HCT116 (cell line): ENCODE measurements around the gene PER2. TPM values are rescaled to one million over a fixed set of nuclear protein-coding genes. Genes with fewer than 3 reads are reported as not detected.
A peak's percentile ranks its signal among the peaks of the same experiment; 100 is the strongest.

Experiments used
- ATAC-seq: fragments of 200-7000 bp; cut with Tn5 transposase; 2 replicates; pipeline ENCODE4 v1.9.1; 2020; ENCODE audit warnings: mild to moderate bottlenecking, moderate library complexity
- BruUV-seq: library from RNA; stranded (reverse); fragments of 400-500 nt; replicated peaks from 2 replicates; lab custom pipeline; 2021; lab: Mats Ljungman, UMichigan
- CTCF ChIA-PET: fragments of 300-600 bp; sonication (Branson Sonifier 250); formaldehyde crosslinking; loops from one replicate; lab custom pipeline; 2021; ENCODE audit warnings: antibody characterized with exemption; lab: Charles Lee
- POLR2A ChIA-PET: fragments of 300-600, 350-600 bp; sonication (Branson Sonifier 250); formaldehyde crosslinking; loops from one replicate; lab custom pipeline; 2021; ENCODE audit warnings: antibody characterized with exemption; lab: Charles Lee
- RAD21 ChIA-PET, 2 experiments: fragments of 300-600 bp; sonication (Branson Sonifier 250); formaldehyde crosslinking; loops; one replicate each; lab custom pipeline; 2023; ENCODE audit warnings: low total read pairs in 2 of 2; ENCODE audit not compliant: uncharacterized antibody in 2 of 2, unreplicated experiment in 2 of 2, low non-redundant PET in 1 of 2; lab: Charles Lee
- DNase-seq: peaks from one replicate; pipeline ENCODE4 v3.0.0-alpha.2; 2010; ENCODE audit warnings: low read depth, low spot score
- H2AFZ ChIP-seq: fragments of 200-600 bp; shearing (Covaris generic), sonication (generic); 2 replicates; pipeline ENCODE4 v1.6.1; 2017; ENCODE audit warnings: low read depth, mixed run types, mixed read lengths, antibody characterized with exemption, low read length; ENCODE audit not compliant: poor library complexity, severe bottlenecking
- H3K27ac ChIP-seq: 2 replicates; pipeline ENCODE4 v1.5.1; 2012; ENCODE audit warnings: low read depth, low read length
- H3K27me3 ChIP-seq: fragments of 200-600 bp; sonication (generic); 2 replicates; pipeline ENCODE4 v1.6.1; 2016; ENCODE audit warnings: mixed run types, low read length, mixed read lengths; ENCODE audit not compliant: insufficient read depth
- H3K36me3 ChIP-seq, 2 experiments: fragments of 200-500 bp in 1 of 2; fragments of 200-600 bp in 1 of 2; sonication (Bioruptor generic) in 1 of 2; sonication (generic) in 1 of 2; 2 replicates each; pipeline versions ENCODE4 v1.5.1 to v1.6.1; 2014 to 2016; ENCODE audit warnings: low read length in 2 of 2, inconsistent platforms in 1 of 2, mixed read lengths in 1 of 2, mixed run types in 1 of 2; ENCODE audit not compliant: insufficient read depth in 2 of 2, control insufficient read depth in 1 of 2
- H3K4me1 ChIP-seq, 2 experiments: fragments of 200-600 bp in 1 of 2; sonication (generic) in 1 of 2; 2 replicates each; pipeline versions ENCODE4 v1.5.1 to v1.6.1; 2012 to 2017; ENCODE audit warnings: low read length in 2 of 2, inconsistent platforms in 1 of 2, mild to moderate bottlenecking in 1 of 2, mixed read lengths in 1 of 2, mixed run types in 1 of 2, moderate library complexity in 1 of 2; ENCODE audit not compliant: insufficient read depth in 2 of 2, control insufficient read depth in 1 of 2
- H3K4me2 ChIP-seq: fragments of 200-600 bp; sonication (generic); 2 replicates; pipeline ENCODE4 v1.6.1; 2017; ENCODE audit warnings: mixed run types, low read length, mixed read lengths
- H3K4me3 ChIP-seq, 2 experiments: fragments of 200-600 bp in 1 of 2; sonication (generic) in 1 of 2; replicated peaks in 1 of 2; 2 replicates each; pipeline ENCODE4 v1.5.1; 2011 to 2016; ENCODE audit warnings: low read length in 2 of 2, control low read depth in 1 of 2, low read depth in 1 of 2, mild to moderate bottlenecking in 1 of 2, mixed read lengths in 1 of 2, mixed run types in 1 of 2
- H3K79me2 ChIP-seq: fragments of 200-600 bp; sonication (generic); 2 replicates; pipeline ENCODE4 v1.6.1; 2017; ENCODE audit warnings: mild to moderate bottlenecking, mixed run types, low read length, moderate library complexity, mixed read lengths; ENCODE audit not compliant: insufficient read depth
- H3K9ac ChIP-seq: fragments of 200-600 bp; sonication (generic); 2 replicates; pipeline ENCODE4 v1.6.1; 2016; ENCODE audit warnings: low read length, mixed read lengths
- H3K9me2 ChIP-seq: fragments of 200-600 bp; sonication (generic), shearing (Covaris generic); 2 replicates; pipeline ENCODE4 v1.6.1; 2017; ENCODE audit warnings: mixed run types, mild to moderate bottlenecking, moderate library complexity; ENCODE audit not compliant: insufficient read depth
- H3K9me3 ChIP-seq, 2 experiments: fragments of 200-500 bp in 1 of 2; fragments of 200-600 bp in 1 of 2; sonication (Bioruptor generic) in 1 of 2; sonication (generic) in 1 of 2; 2 replicates each; pipeline ENCODE4 v1.6.1; 2014 to 2017; ENCODE audit warnings: low read length in 2 of 2, mixed read lengths in 2 of 2, inconsistent platforms in 1 of 2, low read depth in 1 of 2, mild to moderate bottlenecking in 1 of 2, mixed run types in 1 of 2, moderate library complexity in 1 of 2; ENCODE audit not compliant: control insufficient read depth in 1 of 2, insufficient read depth in 1 of 2
- H4K20me1 ChIP-seq: fragments of 200-600 bp; sonication (generic), shearing (Covaris generic); 2 replicates; pipeline ENCODE4 v1.6.1; 2017; ENCODE audit warnings: mixed run types, mild to moderate bottlenecking, moderate library complexity; ENCODE audit not compliant: insufficient read depth
- ATF3 ChIP-seq: IDR thresholded peaks from 2 replicates; pipeline ENCODE4 v1.6.1; 2012
- CBX3 ChIP-seq: IDR thresholded peaks from 2 replicates; pipeline ENCODE4 v1.6.1; 2012; ENCODE audit warnings: low read depth
- CEBPB ChIP-seq: IDR thresholded peaks from 2 replicates; pipeline ENCODE4 v1.6.1; 2012; ENCODE audit warnings: low read depth
- CTCF ChIP-seq, 3 experiments: fragments of 200-600 bp in 1 of 3; sonication (generic) in 1 of 3; IDR thresholded peaks in 2 of 3; conservative IDR thresholded peaks in 1 of 3; 2 replicates each; pipeline ENCODE4 v1.5.1; 2012 to 2017; ENCODE audit warnings: low read depth in 2 of 3, low read length in 2 of 3, antibody characterized with exemption in 1 of 3, borderline replicate concordance in 1 of 3, control low read depth in 1 of 3, mild to moderate bottlenecking in 1 of 3, mixed read lengths in 1 of 3, mixed run types in 1 of 3, moderate library complexity in 1 of 3; ENCODE audit not compliant: insufficient read depth in 1 of 3
- EZH2 ChIP-seq: fragments of 200-600 bp; sonication (generic); IDR thresholded peaks from 2 replicates; pipeline ENCODE4 v1.6.1; 2017; ENCODE audit warnings: antibody characterized with exemption, mixed run types
- EZH2phosphoT487 ChIP-seq: fragments of 200-600 bp; IDR thresholded peaks from 2 replicates; pipeline ENCODE4 v1.6.1; 2018; ENCODE audit warnings: antibody characterized with exemption, borderline replicate concordance
- JUND ChIP-seq: IDR thresholded peaks from 2 replicates; pipeline ENCODE4 v1.6.1; 2012
- MAX ChIP-seq: IDR thresholded peaks from 2 replicates; pipeline ENCODE4 v1.6.1; 2012
- POLR2A ChIP-seq: IDR thresholded peaks from 2 replicates; pipeline ENCODE4 v1.7.0; 2011; ENCODE audit warnings: borderline replicate concordance; ENCODE audit not compliant: insufficient read depth, insufficient read length; ENCODE audit errors: extremely low read depth
- POLR2AphosphoS5 ChIP-seq: IDR thresholded peaks from 2 replicates; pipeline ENCODE4 v1.6.1; 2011; ENCODE audit warnings: mild to moderate bottlenecking, low read depth, low read length, moderate library complexity
- RAD21 ChIP-seq: IDR thresholded peaks from 2 replicates; pipeline ENCODE4 v1.6.1; 2012; ENCODE audit warnings: low read depth, mild to moderate bottlenecking
- SP1 ChIP-seq: IDR thresholded peaks from 2 replicates; pipeline ENCODE4 v1.6.1; 2012; ENCODE audit warnings: low read depth
- TCF7L2 ChIP-seq: IDR thresholded peaks from 2 replicates; pipeline ENCODE4 v1.7.0; 2011; ENCODE audit warnings: borderline replicate concordance, inconsistent platforms; ENCODE audit not compliant: insufficient read depth, insufficient read length; ENCODE audit errors: extremely low read depth
- ZBTB33 ChIP-seq: IDR thresholded peaks from 2 replicates; pipeline ENCODE4 v1.6.1; 2011; ENCODE audit warnings: mild to moderate bottlenecking, low read length, moderate library complexity; ENCODE audit not compliant: insufficient replicate concordance; ENCODE audit errors: extremely low read depth
- ZFX ChIP-seq: fragments of 450-650 bp; IDR thresholded peaks from 2 replicates; pipeline ENCODE4 v1.6.1; 2017
- intact Hi-C: fragments of 100-400 bp; cut with micrococcal nuclease; formaldehyde crosslinking; loops from 2 replicates; pipeline ENCODE4 v1.10.0; 2022
- total RNA-seq: library from RNA; stranded (reverse); gene quantifications from one replicate; pipeline ENCODE4 v1.2.1, GENCODE V29; 2021; ENCODE audit not compliant: unreplicated experiment

PER2 gene
- total RNA-seq, 1 experiment from 2014 or later: 18.7 TPM

GRCh38 chr2:238322001-238322411, 33.6 kb upstream of the PER2 start:
- H3K4me3 ChIP-seq: peak overlapping the region; percentile 5 to 77; a peak in 2 of 4 replicates
- no peak overlapping the region for H2AFZ ChIP-seq
- DNase-seq: no peak
- H3K27me3 ChIP-seq: no peaks in the 10 kb centered on the region
- H3K36me3 ChIP-seq: no peaks in the 10 kb centered on the region
- no peak for ATAC-seq
- RAD21 ChIA-PET: no interaction called here
- TSS peak; percentile 32 for BruUV-seq
- CTCF ChIA-PET: no interaction called here
- no peak for TF ChIP-seq EZH2
- no peak for TF ChIP-seq CTCF (IDR thresholded peaks at IDR 0.05 in 2 of 3, conservative IDR thresholded peaks at IDR 0.05 in 1 of 3; ENCODE audit: borderline replicate concordance in 1 of 3, insufficient read depth in 1 of 3, low read depth in 2 of 3, low read length in 2 of 3)
- TF ChIP-seq CBX3: no peak
- TF ChIP-seq POLR2A: no peak
- no peak for TF ChIP-seq CEBPB
- TF ChIP-seq MAX: no peak
- no peak for TF ChIP-seq SP1
- TF ChIP-seq TCF7L2: no peak
- TF ChIP-seq POLR2AphosphoS5: no peak
- no peak for TF ChIP-seq ATF3
- no peak for TF ChIP-seq RAD21
- TF ChIP-seq EZH2phosphoT487: no peak
- TF ChIP-seq JUND: no peak
- TF ChIP-seq ZFX: no peak
- TF ChIP-seq ZBTB33: no peak
- no peak overlapping the region for H3K27ac ChIP-seq
- peak overlapping the region; percentile 92 for H3K4me2 ChIP-seq
- POLR2A ChIA-PET: no interaction called here
- 0 out of 4 replicates have a peak, but pooled peaks cover 0 to 3% of the 10 kb centered on the region in 2 experiments for H3K9me3 ChIP-seq
- H3K9me2 ChIP-seq: no peaks in the 10 kb centered on the region
- peaks cover 10 to 16% of the 10 kb centered on the region in 2 experiments; a peak in 3 of 4 replicates for H3K4me1 ChIP-seq
- H3K9ac ChIP-seq: no peak overlapping the region; the same call in 1 of the 2 replicates
- H3K79me2 ChIP-seq: peaks cover 19% of the 10 kb centered on the region
- intact Hi-C loops: no loop called here
- H4K20me1 ChIP-seq: no peaks in the 10 kb centered on the region
